Upper lobe of right lung (tissue), 1 donor: Measurements from ENCODE around the gene MLLT10. TPM values are rescaled to one million over a fixed set of nuclear protein-coding genes. Genes with fewer than 3 reads are reported as not detected.

Experiments
- ATAC-seq: fragments of 200-7000 bp; cut with Tn5 transposase; one replicate; pipeline ENCODE4 v1.9.1; 2020; ENCODE audit warnings: mild to moderate bottlenecking, moderate library complexity
- DNase-seq: peaks from one replicate; pipeline ENCODE4 v3.0.0-alpha.2; 2020
- H3K27ac ChIP-seq: fragments of 200-600 bp; one replicate; pipeline ENCODE4 v1.8.0; 2022
- H3K27me3 ChIP-seq: fragments of 200-600 bp; one replicate; pipeline ENCODE4 v1.8.0; 2022; ENCODE audit warnings: mild to moderate bottlenecking
- H3K36me3 ChIP-seq: fragments of 200-600 bp; one replicate; pipeline ENCODE4 v1.8.0; 2022
- H3K4me1 ChIP-seq: fragments of 200-600 bp; one replicate; pipeline ENCODE4 v1.8.0; 2022
- H3K4me3 ChIP-seq: fragments of 200-600 bp; one replicate; pipeline ENCODE4 v1.8.0; 2022; ENCODE audit warnings: mild to moderate bottlenecking
- H3K9me3 ChIP-seq: fragments of 200-600 bp; one replicate; pipeline ENCODE4 v1.8.0; 2022
- CTCF ChIP-seq: fragments of 200-600 bp; IDR thresholded peaks from one replicate; pipeline ENCODE4 v1.8.0; 2022; ENCODE audit warnings: antibody characterized with exemption
- intact Hi-C: fragments of 100-400 bp; cut with DNase I; formaldehyde crosslinking; loops from one replicate; pipeline ENCODE4 v1.11.0; 2022
- total RNA-seq: library from RNA; stranded (reverse); fragmentation: NEBNext Ultra II Directional; extraction: Animal tissue kit (Norgen Biotek cat#: 25700); gene quantifications from one replicate; pipeline ENCODE4 v1.2.1, GENCODE V29; 2021
- donor health status: DM: no; HTN: yes; CAD: no; lungs with severe emphysema.

MLLT10 gene
- total RNA-seq, 1 donor from 2014 or later = 60.6 TPM

- Histone ChIP-seq H3K9me3 (no peaks in the 10 kb centered on the region), H3K4me1 (peaks cover 18% of the 10 kb centered on the region), H3K27ac (peak overlapping the region; percentile 98), H3K4me3 (peak overlapping the region; percentile 84), H3K27me3 (no peaks in the 10 kb centered on the region), H3K36me3 (no peaks in the 10 kb centered on the region)
- TF ChIP-seq CTCF = no peak
- DNase-seq (no peak), ATAC-seq (no peak)
- intact Hi-C loops = no loop called here
Observed at GRCh38 chr10:21528236-21529031, 5.6 kb upstream of the MLLT10 start.

- Histone ChIP-seq H3K27me3 (no peaks in the 10 kb centered on the region), H3K9me3 (no peaks in the 10 kb centered on the region), H3K36me3 (no peaks in the 10 kb centered on the region), H3K4me3 (peak overlapping the region; percentile 84), H3K4me1 (peaks cover 14% of the 10 kb centered on the region), H3K27ac (peak overlapping the region; percentile 98)
- intact Hi-C loops = no loop called here
- TF ChIP-seq CTCF = no peak
- no peak for ATAC-seq
- DNase-seq = no peak
Observed at GRCh38 chr10:21529032-21529910, 4.8 kb upstream of the MLLT10 start.

- peak overlapping the region; percentile 98 for H3K27ac ChIP-seq
- H3K4me3 ChIP-seq = no peak overlapping the region
- DNase-seq = no peak
- no peak for TF ChIP-seq CTCF
- H3K36me3 ChIP-seq = no peaks in the 10 kb centered on the region
- intact Hi-C loops = no loop called here
- no peaks in the 10 kb centered on the region for H3K9me3 ChIP-seq
- ATAC-seq = no peak
- peaks cover 13% of the 10 kb centered on the region for H3K4me1 ChIP-seq
- H3K27me3 ChIP-seq = no peaks in the 10 kb centered on the region
Observed at GRCh38 chr10:21530168-21530567, 3.9 kb upstream of the MLLT10 start.

- Histone ChIP-seq H3K27ac (peak overlapping the region; percentile 4), H3K4me3 (no peak overlapping the region), H3K4me1 (peaks cover 13% of the 10 kb centered on the region), H3K36me3 (no peaks in the 10 kb centered on the region), H3K9me3 (no peaks in the 10 kb centered on the region), H3K27me3 (no peaks in the 10 kb centered on the region)
- no peak for TF ChIP-seq CTCF
- ATAC-seq (no peak), DNase-seq (no peak)
- intact Hi-C loops = no loop called here
Observed at GRCh38 chr10:21530641-21531040, 3.4 kb upstream of the MLLT10 start.

- Histone ChIP-seq H3K4me1 (peaks cover 13% of the 10 kb centered on the region), H3K27ac (peak overlapping the region; percentile 4), H3K9me3 (no peaks in the 10 kb centered on the region), H3K27me3 (no peaks in the 10 kb centered on the region), H3K36me3 (no peaks in the 10 kb centered on the region), H3K4me3 (no peak overlapping the region)
- ATAC-seq = no peak
- no peak for TF ChIP-seq CTCF
- DNase-seq = no peak
- intact Hi-C loops = no loop called here
Observed at GRCh38 chr10:21531164-21531563, 2.9 kb upstream of the MLLT10 start.
